GM06990 (cell line): ENCODE results near the gene PIK3R1.

Experiments used
- DNase-seq: peaks from one replicate; pipeline ENCODE4 v3.0.0-alpha.2; 2011; ENCODE audit not compliant: insufficient read length; ENCODE audit errors: extremely low read depth
- H3K27me3 ChIP-seq: replicated peaks from 2 replicates; pipeline ENCODE4 v1.6.0; 2011; ENCODE audit warnings: low read length; ENCODE audit not compliant: control insufficient read depth, insufficient read depth
- H3K36me3 ChIP-seq: 2 replicates; pipeline ENCODE4 v1.5.1; 2011; ENCODE audit warnings: low read length; ENCODE audit not compliant: control insufficient read depth, insufficient read depth
- H3K4me3 ChIP-seq: replicated peaks from 2 replicates; pipeline ENCODE4 v1.5.1; 2011; ENCODE audit warnings: low read depth, mild to moderate bottlenecking, control low read depth, low read length
- CTCF ChIP-seq: IDR thresholded peaks from 2 replicates; pipeline ENCODE4 v1.5.1; 2011; ENCODE audit warnings: low read length, control low read depth, mild to moderate bottlenecking, inconsistent platforms; ENCODE audit not compliant: insufficient read depth, poor library complexity, severe bottlenecking

PIK3R1 gene

GRCh38 chr5:68303754-68304420 lies 88.3 kb downstream of the PIK3R1 start:
- H3K36me3 ChIP-seq = peaks cover 1% of the 10 kb centered on the region
- no peak for TF ChIP-seq CTCF
- no peaks in the 10 kb centered on the region for H3K27me3 ChIP-seq
- no peak for DNase-seq
- no peak overlapping the region for H3K4me3 ChIP-seq

GRCh38 chr5:68304421-68305052 lies 89.0 kb downstream of the PIK3R1 start:
- DNase-seq = no peak
- no peaks in the 10 kb centered on the region for H3K27me3 ChIP-seq
- no peak for TF ChIP-seq CTCF
- H3K4me3 ChIP-seq = no peak overlapping the region
- no peaks in the 10 kb centered on the region; the same call in 1 of the 2 replicates for H3K36me3 ChIP-seq

- DNase-seq = no peak
- H3K27me3 ChIP-seq = no peaks in the 10 kb centered on the region
- TF ChIP-seq CTCF = no peak
- no peaks in the 10 kb centered on the region; the same call in 1 of the 2 replicates for H3K36me3 ChIP-seq
- H3K4me3 ChIP-seq = no peak overlapping the region
Observed at GRCh38 chr5:68305223-68305870, 89.8 kb downstream of the PIK3R1 start.

DNA sequence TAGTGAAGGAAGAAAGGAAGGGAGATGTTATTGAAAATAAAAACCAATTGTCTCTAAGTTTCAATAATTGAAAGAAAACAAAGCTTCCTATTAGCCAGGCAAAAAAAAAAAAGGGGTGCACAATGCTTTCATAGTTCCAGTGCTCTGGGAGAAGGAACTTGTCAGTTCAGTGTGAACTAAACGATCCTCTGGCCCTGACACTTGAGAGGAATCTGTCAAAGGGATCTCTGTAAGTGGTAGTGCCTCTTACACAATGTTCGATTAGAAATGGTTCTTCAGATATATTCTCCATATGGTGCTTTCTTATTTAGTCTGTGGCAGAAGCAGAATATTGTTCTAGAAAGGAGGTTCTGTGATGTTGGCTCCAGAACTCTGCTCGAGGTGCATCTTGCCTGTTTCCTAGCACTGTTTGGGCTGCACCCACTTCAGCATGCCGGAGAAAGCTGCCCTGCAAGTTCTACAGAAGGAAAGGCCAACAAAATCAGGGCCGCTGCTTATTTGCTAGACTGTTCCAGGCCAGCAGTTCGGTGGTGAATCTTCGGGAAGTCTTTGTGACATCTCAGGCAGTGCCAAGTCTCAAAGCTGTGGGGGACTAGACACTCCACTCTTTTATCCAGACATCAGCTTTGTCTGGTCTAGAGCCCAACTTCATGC lies 90.9 kb downstream of the PIK3R1 start:
- no peak for TF ChIP-seq CTCF
- no peaks in the 10 kb centered on the region; the same call in 1 of the 2 replicates for H3K36me3 ChIP-seq
- DNase-seq = no peak
- no peaks in the 10 kb centered on the region for H3K27me3 ChIP-seq
- H3K4me3 ChIP-seq = no peak overlapping the region

DNA sequence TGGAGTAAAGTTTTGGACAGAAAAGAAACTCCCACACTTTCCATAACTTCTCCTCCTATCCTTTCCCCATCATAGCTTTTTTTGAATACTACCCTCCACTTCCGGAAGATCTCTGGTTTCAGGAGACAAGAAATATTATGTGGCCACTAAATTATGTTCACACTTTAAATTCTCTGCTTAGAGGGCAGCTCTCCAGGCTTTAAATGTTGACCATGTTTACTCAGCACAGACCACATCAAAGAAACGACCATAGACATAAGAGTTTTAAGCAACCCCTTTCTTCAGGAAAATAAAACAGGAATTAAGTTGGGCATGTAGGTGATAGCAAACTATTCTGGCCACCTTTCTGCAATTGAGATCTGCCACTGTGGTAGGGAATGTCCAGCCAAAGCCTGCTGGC lies 97.8 kb downstream of the PIK3R1 start:
- Histone ChIP-seq H3K27me3 (no peaks in the 10 kb centered on the region), H3K4me3 (no peak overlapping the region), H3K36me3 (no peaks in the 10 kb centered on the region)
- no peak for TF ChIP-seq CTCF
- DNase-seq = no peak
